Measurements from ENCODE around the gene CDK4.
A peak's percentile ranks its signal among the peaks of the same experiment; 100 is the strongest.
"Not testable (repeated sequence)": the region's sequence is repeated elsewhere in the genome, so short reads cannot be mapped to it uniquely, and the experiment has no call there.

CDK4 gene

DNA sequence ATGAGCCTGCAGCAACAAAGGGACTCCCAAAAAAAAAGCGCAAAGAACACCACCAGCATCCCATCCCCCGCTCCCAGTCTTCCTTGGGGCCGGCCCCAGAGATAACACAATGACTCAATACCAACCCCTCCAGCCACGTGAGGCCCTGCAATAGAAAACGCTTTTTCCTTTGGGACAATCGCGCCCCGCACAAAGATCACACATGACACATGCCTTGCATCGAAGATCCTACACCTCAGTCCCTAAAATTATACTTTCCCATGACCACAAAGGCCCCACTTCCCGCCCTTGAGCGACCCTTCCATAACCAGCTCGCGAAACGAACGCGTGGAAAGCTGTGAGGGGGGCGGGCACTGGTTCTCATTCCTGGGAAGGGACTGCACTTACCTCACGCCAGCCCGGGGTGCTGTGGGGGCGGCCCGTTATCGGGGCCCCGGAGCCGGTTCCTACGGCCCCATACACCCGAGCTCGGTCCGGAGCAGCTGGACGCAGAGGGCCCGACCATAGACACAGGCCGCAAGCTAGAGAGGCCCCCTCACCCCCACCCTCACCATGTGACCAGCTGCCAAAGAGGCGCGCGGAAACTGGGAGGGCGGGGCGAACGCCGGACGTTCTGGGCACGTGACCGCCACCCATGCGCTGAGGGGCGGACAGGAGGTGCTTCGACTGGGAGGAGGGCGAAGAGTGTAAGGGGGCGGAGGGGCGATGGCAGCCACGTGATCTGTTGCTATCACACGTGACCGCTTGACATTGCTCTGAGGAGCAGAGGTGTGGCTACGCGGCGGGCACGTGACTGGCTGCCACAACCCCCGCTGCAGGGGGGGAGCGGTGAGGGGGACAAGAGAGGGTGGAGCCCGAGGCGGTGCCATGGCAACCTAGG, at the start of gene CDK4:
CDK4 (minus strand) TSS at position 523 of the 880 bp plus-strand sequence. CDS start 593 bp downstream, outside the sequence.
- peak; percentile 99 to 100 for DNase-seq

GRCh38 chr12:57800965-57801364, 48.9 kb upstream of the CDK4 start:
- DNase-seq = no peak

GRCh38 chr12:57797933-57798332, 45.8 kb upstream of the CDK4 start:
- no peak for DNase-seq

DNA sequence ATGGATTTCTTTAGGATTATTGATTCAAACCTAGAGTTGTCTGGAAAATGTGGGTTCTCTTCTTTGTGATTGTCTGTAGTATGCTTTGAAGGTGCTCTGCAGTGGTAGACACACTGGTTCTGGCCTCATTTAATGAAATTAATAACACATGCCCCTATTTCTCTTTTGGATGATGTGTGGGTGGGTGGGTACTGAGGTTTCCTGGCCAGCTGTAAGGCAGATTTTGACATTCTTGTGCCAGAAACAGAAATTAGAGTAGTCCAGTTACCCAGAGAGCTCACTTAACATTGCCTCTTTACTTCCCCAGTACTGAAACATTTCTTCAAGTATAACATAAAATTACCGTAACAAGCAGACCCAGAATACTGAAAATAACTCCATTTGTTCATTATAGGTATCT, 44.9 kb upstream of the CDK4 start:
- no peak for DNase-seq

DNA sequence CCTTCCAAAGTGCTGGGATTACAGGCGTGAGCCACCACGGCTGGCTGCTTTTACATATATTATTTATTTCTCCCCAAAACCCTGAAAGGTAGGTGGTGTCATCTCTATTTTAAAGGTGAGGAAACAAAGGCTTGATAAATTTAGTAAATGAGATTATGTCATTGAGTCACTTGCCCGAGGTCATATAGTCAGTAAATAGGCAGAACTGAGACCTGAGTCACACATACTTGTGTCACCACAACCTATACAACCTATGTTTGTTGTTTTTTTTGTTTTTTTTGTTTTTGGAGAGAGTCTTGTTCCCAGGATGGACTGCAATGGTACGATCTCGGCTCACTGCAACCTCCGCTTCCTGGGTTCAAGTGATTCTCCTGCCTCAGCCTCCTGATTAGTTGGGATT, 43.2 kb upstream of the CDK4 start:
- DNase-seq = no peak

- no peak for DNase-seq
These were observed 41.8 kb upstream of the CDK4 start for GRCh38 chr12:57793920-57794319.

- no peak for DNase-seq
These were observed 31.8 kb upstream of the CDK4 start for GRCh38 chr12:57783861-57784260.

DNA sequence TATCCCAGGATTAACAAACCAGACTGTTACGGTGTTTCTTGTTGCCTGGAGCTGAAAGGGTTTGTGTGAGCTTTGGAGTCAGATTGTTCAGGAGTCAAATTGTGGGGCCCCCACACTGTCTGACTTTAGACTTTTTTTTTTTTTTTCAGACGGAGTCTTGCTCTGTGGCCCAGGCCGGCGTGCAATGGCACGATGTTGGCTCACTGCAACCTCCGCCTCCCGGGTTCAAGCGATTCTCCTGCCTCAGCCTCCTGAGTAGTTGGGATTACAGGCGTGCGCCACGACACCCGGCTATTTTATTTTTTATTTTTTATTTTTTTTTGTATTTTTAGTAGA, 31.3 kb upstream of the CDK4 start:
- no peak for DNase-seq

GRCh38 chr12:57782608-57783465, 30.7 kb upstream of the CDK4 start, which contains the start of gene TSFM:
TSS of gene TSFM (plus strand) at chr12:57782787. CDS start at chr12:57782802, 15 bp downstream.
- peak; percentile 93 to 97 for DNase-seq

GRCh38 chr12:57782243-57782607, 30.1 kb upstream of the CDK4 start:
- DNase-seq = no peak

DNA sequence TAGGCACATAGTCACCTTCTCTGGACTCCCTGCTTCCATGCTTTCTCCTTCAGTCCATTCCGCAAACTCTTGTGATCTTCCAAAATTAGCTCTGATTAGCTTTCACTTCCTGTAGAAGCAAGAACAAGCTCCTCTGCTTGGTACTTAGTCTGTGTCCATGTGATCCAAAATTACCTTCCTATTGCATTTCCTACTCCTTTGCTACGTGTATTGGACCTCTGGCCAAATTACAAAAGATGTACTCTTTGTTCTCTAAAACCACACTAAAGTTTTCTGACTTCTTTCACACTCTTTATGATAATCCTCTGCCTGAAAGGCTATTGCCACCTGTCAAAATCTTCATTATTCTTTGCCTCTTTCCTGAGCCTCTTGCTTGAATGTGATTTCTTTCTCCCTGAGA, 29.7 kb upstream of the CDK4 start:
- no peak for DNase-seq

- DNase-seq = peak in 1 of 2 donors; percentile 24
These were observed 29.1 kb upstream of the CDK4 start for GRCh38 chr12:57781244-57781643.

DNA sequence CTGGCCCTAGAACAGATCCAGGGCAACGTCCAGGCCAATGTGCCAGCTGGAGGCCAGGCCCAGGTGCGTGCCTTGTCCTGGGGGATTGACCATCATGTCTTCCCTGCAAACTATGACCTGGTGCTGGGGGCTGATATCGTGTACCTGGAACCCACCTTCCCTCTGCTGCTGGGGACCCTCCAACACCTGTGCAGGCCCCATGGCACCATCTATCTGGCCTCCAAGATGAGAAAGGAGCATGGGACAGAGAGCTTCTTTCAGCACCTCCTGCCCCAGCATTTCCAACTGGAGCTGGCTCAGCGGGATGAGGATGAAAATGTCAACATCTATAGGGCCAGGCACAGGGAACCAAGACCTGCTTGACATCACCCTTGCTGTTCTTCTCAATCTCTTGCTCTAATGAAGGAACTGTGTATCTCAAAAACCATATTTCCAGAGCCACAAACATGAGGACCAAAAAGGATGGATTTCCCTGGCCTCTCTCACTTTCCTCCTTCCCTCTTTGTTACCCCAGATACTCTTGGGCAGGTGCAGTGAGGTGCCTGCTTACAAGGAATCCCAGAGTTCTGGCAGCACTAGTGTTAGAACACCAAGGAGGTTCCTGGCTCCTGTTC, 28.3 kb upstream of the CDK4 start:
- no peak for DNase-seq

DNA sequence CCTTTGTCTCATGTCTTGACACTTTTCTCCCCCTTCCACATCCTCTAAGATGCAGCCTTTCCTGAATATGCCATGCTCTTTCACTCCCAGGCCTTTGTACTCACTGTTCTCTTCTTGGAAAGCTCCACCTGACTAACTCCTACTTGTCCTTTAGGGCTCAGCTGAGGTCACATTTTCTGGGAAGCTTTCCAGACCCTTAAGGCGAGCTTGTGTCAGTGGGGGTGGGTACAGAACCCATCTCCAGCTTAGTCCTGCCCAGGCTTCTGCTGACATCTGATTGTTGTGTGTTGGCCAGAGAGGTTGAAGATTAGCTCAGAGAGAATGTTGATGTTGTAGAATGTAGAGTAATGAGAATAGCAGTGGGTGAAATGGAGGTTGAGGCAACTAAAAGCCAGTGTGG, 27.6 kb upstream of the CDK4 start:
- no peak for DNase-seq

GRCh38 chr12:57777911-57778310, 25.8 kb upstream of the CDK4 start:
- DNase-seq = no peak

DNA sequence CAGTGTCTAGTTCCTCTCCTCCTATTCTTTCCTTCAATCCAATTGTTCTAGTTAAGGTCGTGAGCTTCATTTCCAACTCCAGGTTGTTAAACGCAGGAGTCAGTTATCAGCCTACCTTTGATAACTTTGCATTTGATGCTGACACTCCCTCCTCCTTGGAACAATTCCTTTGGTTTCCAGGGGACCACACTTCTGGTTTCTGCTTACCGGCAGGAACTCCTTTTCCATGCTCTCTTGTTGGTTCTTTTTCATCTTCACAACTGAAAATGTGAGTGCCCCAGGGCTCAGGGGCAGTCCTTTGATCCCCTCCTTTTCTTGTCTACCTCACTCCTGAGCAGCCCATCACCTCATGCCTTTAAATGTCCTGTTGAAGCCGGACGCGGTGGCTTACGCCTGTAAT, 25.3 kb upstream of the CDK4 start:
- no peak for DNase-seq

DNA sequence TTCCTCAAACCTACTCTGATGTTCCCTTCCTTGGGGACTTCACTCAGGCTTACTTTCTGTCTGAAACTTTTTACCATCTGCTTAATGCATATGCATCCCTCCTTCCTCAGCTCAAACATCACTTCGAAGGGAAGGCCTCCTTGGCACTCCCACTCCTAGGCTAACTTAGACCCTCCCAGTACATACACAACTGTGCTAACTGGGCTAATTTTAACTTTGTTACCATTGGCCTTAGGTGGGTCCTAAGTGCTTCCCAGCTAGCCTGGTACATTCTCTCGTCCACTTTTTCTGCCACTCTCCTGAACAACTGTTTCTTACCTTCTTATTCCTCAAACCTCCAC, 24.1 kb upstream of the CDK4 start:
- no peak for DNase-seq

GRCh38 chr12:57775563-57776246, 23.6 kb upstream of the CDK4 start:
- DNase-seq = peak in 1 of 2 donors; percentile 16

DNA sequence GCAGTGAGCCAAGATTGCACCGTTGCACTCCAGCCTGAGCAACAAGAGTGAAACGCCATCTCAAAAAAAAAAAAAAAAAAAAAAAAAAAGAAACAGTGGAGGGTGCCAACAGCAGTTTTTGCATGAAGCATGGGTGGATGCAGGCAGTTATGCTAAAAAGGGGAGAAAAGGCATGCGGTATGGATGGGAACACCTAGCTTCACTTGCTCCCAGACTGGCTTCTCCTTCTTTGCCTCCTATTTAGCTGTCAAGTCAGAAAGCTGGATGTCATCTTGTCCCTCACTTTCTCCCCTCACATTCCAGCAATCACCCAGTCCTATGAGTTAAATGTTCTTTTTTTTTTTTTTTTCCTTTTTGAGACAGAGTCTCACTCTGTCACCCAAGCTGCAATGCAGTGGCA, 22.9 kb upstream of the CDK4 start:
- no peak for DNase-seq

DNA sequence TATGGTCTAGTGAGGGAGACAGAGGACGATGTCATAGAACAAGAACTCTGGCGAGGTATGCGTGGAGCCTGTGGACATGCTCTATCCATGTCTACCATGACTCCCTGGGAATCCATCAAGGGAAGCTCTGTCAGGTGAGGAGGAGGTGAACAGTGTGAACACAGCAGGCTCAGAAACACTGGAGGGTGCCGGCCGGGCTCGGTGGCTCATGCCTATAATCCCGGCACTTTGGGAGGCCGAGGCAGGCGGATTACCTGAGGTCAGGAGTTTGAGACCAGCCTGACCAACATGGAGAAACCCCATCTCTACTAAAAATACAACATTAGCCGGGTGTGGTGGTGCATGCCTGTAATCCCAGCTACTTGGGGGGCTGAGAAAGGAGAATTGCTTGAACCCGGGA, 22.5 kb upstream of the CDK4 start:
- not testable (repeated sequence) for DNase-seq

GRCh38 chr12:57772429-57773322, 20.6 kb upstream of the CDK4 start, which contains the start of gene EEF1AKMT3:
TSS of gene EEF1AKMT3 (plus strand) at chr12:57772614. CDS start at chr12:57772725, 111 bp downstream.
- DNase-seq = no peak

Measured in CD4-positive, alpha-beta T cell treated with Interleukin-1 beta for 1 hour (primary cell).